T-helper 9 cell (primary cell): Measurements from ENCODE around the gene DNASE1L1.

ENCODE experiments used
- DNase-seq: peaks from one replicate; pipeline ENCODE4 v3.0.0-alpha.2; 2020

The DNASE1L1 gene

GRCh38 chrX:154380787-154381186, 28.3 kb downstream of the DNASE1L1 start:
- DNase-seq: no peak

GRCh38 chrX:154380153-154380552, 28.9 kb downstream of the DNASE1L1 start:
- DNase-seq: no peak

GRCh38 chrX:154379569-154379951, 29.5 kb downstream of the DNASE1L1 start:
- no peak for DNase-seq

- peak; percentile 89 for DNase-seq
These were observed 30.1 kb downstream of the DNASE1L1 start, which contains the start of gene EMD for GRCh38 chrX:154378799-154379568. TSS of gene EMD (plus strand) at chrX:154379295. CDS start at chrX:154379485, 190 bp downstream.

GRCh38 chrX:154378059-154378798, 30.8 kb downstream of the DNASE1L1 start:
- DNase-seq: no peak

- no peak for DNase-seq
These were observed 32.3 kb downstream of the DNASE1L1 start for GRCh38 chrX:154376774-154377173.

GRCh38 chrX:154375156-154375504, 33.9 kb downstream of the DNASE1L1 start:
- no peak for DNase-seq

- DNase-seq: no peak
These were observed 34.5 kb downstream of the DNASE1L1 start, which contains the start of gene FLNA for GRCh38 chrX:154374313-154375155. TSS of gene FLNA (minus strand) at chrX:154374634. CDS start at chrX:154371245, 3,389 bp downstream.

GRCh38 chrX:154373340-154374306, 35.4 kb downstream of the DNASE1L1 start:
- no peak for DNase-seq

GRCh38 chrX:154372612-154373022, 36.4 kb downstream of the DNASE1L1 start:
- no peak for DNase-seq

- no peak for DNase-seq
These were observed 37.2 kb downstream of the DNASE1L1 start for GRCh38 chrX:154371789-154372300.

GRCh38 chrX:154371017-154371788, 37.9 kb downstream of the DNASE1L1 start:
- DNase-seq: peak; percentile 83

- DNase-seq: no peak
These were observed 38.6 kb downstream of the DNASE1L1 start for GRCh38 chrX:154370300-154371016.

GRCh38 chrX:154369449-154370299, 39.4 kb downstream of the DNASE1L1 start:
- DNase-seq: peak; percentile 68

GRCh38 chrX:154368630-154369448, 40.2 kb downstream of the DNASE1L1 start:
- peak; percentile 90 for DNase-seq

- no peak for DNase-seq
These were observed 41.4 kb downstream of the DNASE1L1 start for GRCh38 chrX:154367474-154368308.

GRCh38 chrX:154366666-154367055, 42.4 kb downstream of the DNASE1L1 start:
- no peak for DNase-seq
